ENCODE data around the gene TIMM8B. TPM values are rescaled to one million over a fixed set of nuclear protein-coding genes. Genes with fewer than 3 reads are reported as not detected.

The TIMM8B gene
- total RNA-seq, 4 donors from 2014 or later: 26.2 to 58.9 (median 40.6) TPM

- Histone ChIP-seq H3K27ac (peak overlapping the region; percentile 80 to 84 (median 84)), H3K27me3 (no peaks in the 10 kb centered on the region), H3K36me3 (peaks cover 0 to 54% (median 22%) of the 10 kb centered on the region in 4 donors), H3K9me3 (no peaks in the 10 kb centered on the region), H3K4me1 (peaks cover 22 to 36% (median 24%) of the 10 kb centered on the region in 4 donors), H3K4me3 (peak overlapping the region; percentile 53 to 83 (median 72))
- in situ Hi-C loops (cut with MboI; ENCODE audit: low pct_ligation_motif_present in 1 of 4, low pct_unique_long_range_greater_than_20kb in 1 of 4, low sequenced_read_pairs in 3 of 4): loop anchor here in 1 of 4 donors (10.0 to 25.0 kb wide), 2 partner anchors 212 to 475 kb away; partner anchors contain the start of genes ALG9, CFAP68, FDXACB1 and SIK2
- DNase-seq: no peak
- intact Hi-C loops (cut with DNase I; ENCODE audit: low total_unique reads): loop anchor here (5.0 kb wide), 1 partner anchor 1855 kb away; no protein-coding TSS in a partner anchor
- 18 to 22% methylated on average over 7 to 10 of the region's 10 CpGs for WGBS, 2 donors (ENCODE audit: low coverage in 1 of 2)
- TF ChIP-seq POLR2A (IDR thresholded peaks at IDR 0.05) (no peak), CTCF (IDR thresholded peaks at IDR 0.05) (no peak), EP300 (IDR thresholded peaks at IDR 0.05; ENCODE audit: low read depth) (no peak), POLR2AphosphoS5 (IDR thresholded peaks at IDR 0.05) (no peak)
These were observed 656 bp upstream of the TIMM8B start for GRCh38 chr11:112087212-112087611.

DNA sequence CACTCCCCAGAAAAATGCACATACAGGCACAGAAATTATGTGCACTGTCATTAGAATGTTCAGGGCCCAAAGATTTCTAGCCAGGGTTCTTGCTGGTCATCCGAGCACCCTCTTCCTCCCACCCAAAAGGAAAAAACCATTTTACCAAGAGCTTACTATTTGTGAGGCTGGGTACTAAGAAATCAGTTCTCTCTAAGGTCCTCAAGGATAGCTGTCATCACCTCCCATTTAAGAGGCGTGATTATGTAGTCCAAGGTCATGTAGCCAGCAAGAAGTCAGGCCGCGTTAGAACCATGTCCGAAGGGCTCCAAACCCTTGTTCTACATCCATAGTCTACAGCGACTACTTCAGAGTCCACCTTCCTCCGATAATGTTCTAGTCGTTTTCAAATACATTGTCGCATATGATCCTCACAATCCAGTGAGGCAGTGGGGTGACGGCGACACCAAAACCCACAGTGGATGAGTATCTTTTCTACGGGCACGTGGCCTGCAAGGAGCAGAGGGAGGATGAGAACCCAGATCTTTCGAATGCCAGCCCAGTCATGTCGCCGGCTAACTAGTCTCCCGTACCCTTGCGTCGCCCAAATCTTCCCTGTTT lies 634 bp downstream of the TIMM8B start:
- peaks cover 22 to 36% (median 24%) of the 10 kb centered on the region in 4 donors for H3K4me1 ChIP-seq
- peak; percentile 37 for DNase-seq
- 3 to 50% methylated on average over 1 to 19 of the region's 19 CpGs for WGBS, 2 donors (ENCODE audit: low coverage in 1 of 2)
- H3K27ac ChIP-seq: peak overlapping the region; percentile 80 to 84 (median 84)
- intact Hi-C loops (cut with DNase I; ENCODE audit: low total_unique reads): loop anchor here (5.0 kb wide), 1 partner anchor 1854 kb away; no protein-coding TSS in a partner anchor
- no peaks in the 10 kb centered on the region for H3K9me3 ChIP-seq
- H3K27me3 ChIP-seq: no peaks in the 10 kb centered on the region
- H3K36me3 ChIP-seq: peaks cover 0 to 53% (median 22%) of the 10 kb centered on the region in 4 donors
- no peak for TF ChIP-seq CTCF (IDR thresholded peaks at IDR 0.05)
- TF ChIP-seq POLR2AphosphoS5 (IDR thresholded peaks at IDR 0.05): no peak
- no peak for TF ChIP-seq EP300 (IDR thresholded peaks at IDR 0.05; ENCODE audit: low read depth)
- TF ChIP-seq POLR2A (IDR thresholded peaks at IDR 0.05): no peak
- in situ Hi-C loops (cut with MboI; ENCODE audit: low pct_ligation_motif_present in 1 of 4, low pct_unique_long_range_greater_than_20kb in 1 of 4, low sequenced_read_pairs in 3 of 4): loop anchor here in 1 of 4 donors (10.0 to 25.0 kb wide), 2 partner anchors 211 to 474 kb away; partner anchors contain the start of genes ALG9, CFAP68, FDXACB1 and SIK2
- peak overlapping the region; percentile 65 to 83 (median 74) for H3K4me3 ChIP-seq

- intact Hi-C loops (cut with DNase I; ENCODE audit: low total_unique reads) (no loop called here), in situ Hi-C loops (cut with MboI; ENCODE audit: low pct_ligation_motif_present in 1 of 4, low pct_unique_long_range_greater_than_20kb in 1 of 4, low sequenced_read_pairs in 3 of 4) (loop anchor here in 1 of 4 donors (10.0 to 25.0 kb wide), 2 partner anchors 208 to 470 kb away; partner anchors contain the start of genes ALG9, CFAP68, FDXACB1 and SIK2)
- no peak for DNase-seq
- Histone ChIP-seq H3K4me3 (no peak overlapping the region), H3K9me3 (no peaks in the 10 kb centered on the region), H3K36me3 (peaks cover 0 to 60% (median 23%) of the 10 kb centered on the region in 4 donors), H3K27ac (no peak overlapping the region), H3K4me1 (peaks cover 5 to 15% (median 13%) of the 10 kb centered on the region in 4 donors), H3K27me3 (no peaks in the 10 kb centered on the region)
- 57 to 62% methylated on average over 4 of the region's 4 CpGs for WGBS, 2 donors (ENCODE audit: low coverage in 1 of 2)
- TF ChIP-seq CTCF (IDR thresholded peaks at IDR 0.05): no peak
- no peak for TF ChIP-seq EP300 (IDR thresholded peaks at IDR 0.05; ENCODE audit: low read depth)
- no peak for TF ChIP-seq POLR2A (IDR thresholded peaks at IDR 0.05)
- TF ChIP-seq POLR2AphosphoS5 (IDR thresholded peaks at IDR 0.05): no peak
These were observed 3.8 kb downstream of the TIMM8B start for GRCh38 chr11:112082729-112083128.
